H1 (cell line): ENCODE data around the gene DPP10. TPM values are rescaled to one million over a fixed set of nuclear protein-coding genes. Genes with fewer than 3 reads are reported as not detected.

ENCODE experiments used
- CTCF ChIA-PET: fragments of 300-600 bp; sonication (Branson Sonifier 250); formaldehyde crosslinking; loops from one replicate; lab custom pipeline; 2021; ENCODE audit not compliant: partially characterized antibody; lab: Charles Lee
- POLR2A ChIA-PET: fragments of 300-600 bp; sonication (Branson Sonifier 250); formaldehyde crosslinking; loops from one replicate; lab custom pipeline; 2021; ENCODE audit warnings: inconsistent platforms; ENCODE audit not compliant: partially characterized antibody; lab: Charles Lee
- DNase-seq, 2 experiments: peaks; one replicate each; pipeline versions ENCODE4 v3.0.0 to v3.0.0-alpha.2; 2010 to 2022; ENCODE audit warnings: low spot score in 2 of 2, low read depth in 1 of 2, mixed read lengths in 1 of 2
- FAIRE-seq: peaks from 2 replicates; lab custom pipeline; 2011; peaks lifted over from hg19 to GRCh38; lab: Jason Lieb, UNC
- H2AFZ ChIP-seq: 2 replicates; pipeline ENCODE4 v1.8.1; 2012; ENCODE audit warnings: low read length, inconsistent platforms
- H2AK5ac ChIP-seq: 2 replicates; pipeline ENCODE4 v1.6.1; 2013; ENCODE audit warnings: low read depth, low read length
- H2BK120ac ChIP-seq: replicated peaks from 2 replicates; pipeline ENCODE3; 2013; ENCODE audit warnings: low read depth, low read length, inconsistent platforms
- H2BK12ac ChIP-seq: 2 replicates; pipeline ENCODE4 v1.6.1; 2013; ENCODE audit warnings: low read depth, low read length
- H2BK15ac ChIP-seq: 2 replicates; pipeline ENCODE4 v1.6.1; 2013; ENCODE audit warnings: low read length
- H2BK20ac ChIP-seq: 2 replicates; pipeline ENCODE4 v1.6.1; 2013; ENCODE audit warnings: low read length
- H2BK5ac ChIP-seq: 2 replicates; pipeline ENCODE4 v1.6.1; 2013; ENCODE audit warnings: low read depth, low read length
- H3K14ac ChIP-seq: 2 replicates; pipeline ENCODE4 v1.6.1; 2013; ENCODE audit warnings: inconsistent platforms; ENCODE audit not compliant: insufficient read length
- H3K18ac ChIP-seq: 2 replicates; pipeline ENCODE4 v1.6.1; 2013; ENCODE audit warnings: low read length; ENCODE audit errors: extremely low read depth
- H3K23ac ChIP-seq: 2 replicates; pipeline ENCODE4 v1.6.1; 2013; ENCODE audit warnings: inconsistent platforms; ENCODE audit not compliant: insufficient read length
- H3K23me2 ChIP-seq: 2 replicates; pipeline ENCODE4 v1.6.1; 2013; ENCODE audit warnings: low read depth, low read length
- H3K27ac ChIP-seq: 2 replicates; pipeline ENCODE4 v1.6.1; 2011; ENCODE audit warnings: low read depth, low read length, inconsistent platforms
- H3K27me3 ChIP-seq, 4 experiments: replicated peaks in 1 of 4; 1 replicate in 1 of 4; 2 replicates in 3 of 4; pipeline versions ENCODE4 v1.6.1 to v1.8.1; 2011 to 2013; ENCODE audit warnings: low read length in 3 of 4, mild to moderate bottlenecking in 3 of 4, inconsistent platforms in 2 of 4, mixed read lengths in 2 of 4, moderate library complexity in 1 of 4; ENCODE audit not compliant: control insufficient read depth in 3 of 4, insufficient read depth in 3 of 4; ENCODE audit errors: extremely low read depth in 1 of 4
- H3K36me3 ChIP-seq, 4 experiments: 2 replicates each; pipeline versions ENCODE4 v1.6.1 to v1.8.1; 2011 to 2013; ENCODE audit warnings: mild to moderate bottlenecking in 4 of 4, low read length in 3 of 4, moderate library complexity in 2 of 4, control low read depth in 1 of 4, inconsistent platforms in 1 of 4; ENCODE audit not compliant: insufficient read depth in 4 of 4, control insufficient read depth in 2 of 4
- H3K4ac ChIP-seq: replicated peaks from 2 replicates; pipeline ENCODE3; 2013; ENCODE audit warnings: low read length, low read depth, mixed read lengths, inconsistent platforms; ENCODE audit not compliant: insufficient read length
- H3K4me1 ChIP-seq, 4 experiments: replicated peaks in 1 of 4; 1 replicate in 1 of 4; 2 replicates in 3 of 4; pipeline versions ENCODE4 v1.6.1 to v1.8.1; 2011 to 2013; ENCODE audit warnings: low read length in 3 of 4, inconsistent platforms in 2 of 4, mixed read lengths in 1 of 4; ENCODE audit not compliant: insufficient read depth in 4 of 4, control insufficient read depth in 3 of 4
- H3K4me2 ChIP-seq, 2 experiments: 2 replicates each; pipeline versions ENCODE4 v1.6.1 to v1.8.1; 2011 to 2013; ENCODE audit warnings: low read depth in 2 of 2, low read length in 2 of 2, control low read depth in 1 of 2, inconsistent platforms in 1 of 2, mild to moderate bottlenecking in 1 of 2; ENCODE audit not compliant: insufficient read depth in 1 of 2
- H3K4me3 ChIP-seq, 4 experiments: fragments of 200-600, 300-600 bp in 1 of 4; sonication (generic), shearing (Covaris generic), sonication (Bioruptor Twin) in 1 of 4; 2 replicates each; pipeline versions ENCODE4 v1.5.1 to v1.8.1; 2011 to 2016; ENCODE audit warnings: low read length in 4 of 4, low read depth in 3 of 4, control low read depth in 2 of 4, inconsistent platforms in 2 of 4, mild to moderate bottlenecking in 2 of 4, mixed read lengths in 1 of 4, moderate library complexity in 1 of 4; ENCODE audit not compliant: insufficient read depth in 2 of 4; ENCODE audit errors: extremely low read depth in 1 of 4
- H3K56ac ChIP-seq: replicated peaks from 2 replicates; pipeline ENCODE3; 2013; ENCODE audit warnings: low read depth, mild to moderate bottlenecking, mixed read lengths, low read length, inconsistent platforms; ENCODE audit not compliant: insufficient read length
- H3K79me1 ChIP-seq: 2 replicates; pipeline ENCODE4 v1.6.1; 2013; ENCODE audit warnings: low read depth, low read length, control low read depth
- H3K79me2 ChIP-seq, 2 experiments: 2 replicates each; pipeline versions ENCODE4 v1.6.1 to v1.8.1; 2012 to 2013; ENCODE audit warnings: low read length in 2 of 2, mild to moderate bottlenecking in 2 of 2, inconsistent platforms in 1 of 2; ENCODE audit not compliant: insufficient read depth in 2 of 2, control insufficient read depth in 1 of 2
- H3K9ac ChIP-seq, 4 experiments: replicated peaks in 1 of 4; 1 replicate in 1 of 4; 2 replicates in 3 of 4; pipeline versions ENCODE4 v1.6.1 to v1.8.1; 2011 to 2013; ENCODE audit warnings: low read depth in 3 of 4, low read length in 3 of 4, control low read depth in 2 of 4, mild to moderate bottlenecking in 2 of 4, moderate library complexity in 2 of 4, inconsistent platforms in 1 of 4; ENCODE audit errors: extremely low read depth in 1 of 4
- H3K9me3 ChIP-seq, 2 experiments: 2 replicates each; pipeline versions ENCODE4 v1.6.1 to v1.8.1; 2012 to 2013; ENCODE audit warnings: mild to moderate bottlenecking in 2 of 2, moderate library complexity in 2 of 2, control low read depth in 1 of 2, inconsistent platforms in 1 of 2, low read depth in 1 of 2, low read length in 1 of 2, mixed read lengths in 1 of 2; ENCODE audit not compliant: insufficient read depth in 2 of 2
- H4K20me1 ChIP-seq, 2 experiments: replicated peaks in 1 of 2; 2 replicates each; pipeline versions ENCODE3 to v1.8.1; 2011 to 2013; ENCODE audit warnings: inconsistent platforms in 2 of 2, low read length in 2 of 2, mild to moderate bottlenecking in 1 of 2; ENCODE audit not compliant: insufficient read depth in 2 of 2, control insufficient read depth in 1 of 2
- H4K5ac ChIP-seq: 2 replicates; pipeline ENCODE4 v1.6.1; 2013; ENCODE audit warnings: low read length, low read depth, mixed read lengths, inconsistent platforms; ENCODE audit not compliant: insufficient read length
- H4K8ac ChIP-seq: 2 replicates; pipeline ENCODE4 v1.8.0; 2013; ENCODE audit warnings: mild to moderate bottlenecking, moderate library complexity, low read length, inconsistent platforms; ENCODE audit not compliant: insufficient read depth; ENCODE audit errors: extremely low read depth
- H4K91ac ChIP-seq: replicated peaks from 2 replicates; pipeline ENCODE3; 2013; ENCODE audit warnings: low read length, mixed read lengths, inconsistent platforms; ENCODE audit not compliant: insufficient read length
- BCL11A ChIP-seq, 2 experiments: IDR thresholded peaks; one replicate each; pipeline ENCODE4 v1.6.1; 2011; ENCODE audit warnings: low read depth in 2 of 2, low read length in 2 of 2, mild to moderate bottlenecking in 2 of 2
- CTBP2 ChIP-seq: IDR thresholded peaks from 2 replicates; pipeline ENCODE4 v1.7.0; 2011; ENCODE audit warnings: borderline replicate concordance, mild to moderate bottlenecking, moderate library complexity, mixed read lengths, low read length; ENCODE audit not compliant: insufficient read depth, insufficient read length
- FOSL1 ChIP-seq: IDR thresholded peaks from 2 replicates; pipeline ENCODE4 v1.6.1; 2011; ENCODE audit warnings: mild to moderate bottlenecking, low read depth, low read length, moderate library complexity; ENCODE audit not compliant: insufficient read depth
- RFX5 ChIP-seq: IDR thresholded peaks from 2 replicates; pipeline ENCODE4 v1.6.1; 2011; ENCODE audit warnings: low read depth, low read length, improper control_type of control experiment, borderline replicate concordance
- TAF7 ChIP-seq: optimal IDR thresholded peaks from 2 replicates; pipeline ENCODE3; 2011; ENCODE audit warnings: low read depth, mild to moderate bottlenecking, inconsistent platforms, low read length, moderate library complexity, borderline replicate concordance
- TEAD4 ChIP-seq: IDR thresholded peaks from 2 replicates; pipeline ENCODE4 v1.6.1; 2012; ENCODE audit warnings: low read depth, low read length, inconsistent platforms, mixed read lengths
- WGBS, 2 experiments: shearing (Covaris generic) in 1 of 2; methylation state at CpG; one replicate each; pipeline versions ENCODE4 v1.1.6 to v1.1.7; 2013 to 2015; ENCODE audit warnings: low lambda C conversion rate in 2 of 2, mixed read lengths in 2 of 2, inconsistent platforms in 1 of 2, low coverage in 1 of 2, missing lambda C conversion rate in 1 of 2; ENCODE audit not compliant: insufficient replicate concordance in 2 of 2, insufficient coverage in 1 of 2, insufficient read length in 1 of 2; ENCODE audit errors: extremely low coverage in 1 of 2, missing lambda C conversion rate in 1 of 2; 5-methylcytosine and 5-hydroxymethylcytosine counted together
- polyA plus RNA-seq, 7 experiments: library from polyadenylated mRNA; depleted of rRNA in 3 of 7; stranded (reverse) in 5 of 7; unstranded in 2 of 7; fragments of >200 nt in 5 of 7; fragments of 200-250 nt in 2 of 7; gene quantifications; 1 replicate in 5 of 7; 2 replicates in 1 of 7; 4 replicates in 1 of 7; pipeline versions ENCODE4 v1.2.1 to v1.2.3, GENCODE V29; 2011 to 2013; ENCODE audit warnings: missing spikeins in 2 of 7, mixed read lengths in 2 of 7
- total RNA-seq: library from RNA; stranded (reverse); fragmentation: NEBNext Ultra II Directional; extraction: Animal tissue kit (Norgen Biotek cat#: 25700); gene quantifications from 2 replicates; pipeline ENCODE4 v1.2.1, GENCODE V29; 2021
- TF ChIP-seq, protein P1 (sequence below): IDR thresholded peaks from 2 replicates; pipeline ENCODE4 v1.6.1; 2012; ENCODE audit warnings: low read length, inconsistent platforms
- TF ChIP-seq, protein P2 (sequence below): IDR thresholded peaks from 2 replicates; pipeline ENCODE4 v1.6.1; 2012; ENCODE audit warnings: inconsistent platforms
- TF ChIP-seq, protein P3 (sequence below), 3 experiments: IDR thresholded peaks; 1 replicate in 2 of 3; 2 replicates in 1 of 3; pipeline versions ENCODE4 v1.5.1 to v1.6.1; 2011; ENCODE audit warnings: low read length in 3 of 3, mild to moderate bottlenecking in 3 of 3, inconsistent platforms in 2 of 3, low read depth in 1 of 3, moderate library complexity in 1 of 3; ENCODE audit not compliant: insufficient read depth in 1 of 3; ENCODE audit errors: control extremely low read depth in 1 of 3

The DPP10 gene
- total and polyA plus RNA-seq, 2 of the 8 experiments (the other 6 are each of a cell fraction or from before 2014, with no cell fraction given), result 3.3 to 7.2 TPM

DNA sequence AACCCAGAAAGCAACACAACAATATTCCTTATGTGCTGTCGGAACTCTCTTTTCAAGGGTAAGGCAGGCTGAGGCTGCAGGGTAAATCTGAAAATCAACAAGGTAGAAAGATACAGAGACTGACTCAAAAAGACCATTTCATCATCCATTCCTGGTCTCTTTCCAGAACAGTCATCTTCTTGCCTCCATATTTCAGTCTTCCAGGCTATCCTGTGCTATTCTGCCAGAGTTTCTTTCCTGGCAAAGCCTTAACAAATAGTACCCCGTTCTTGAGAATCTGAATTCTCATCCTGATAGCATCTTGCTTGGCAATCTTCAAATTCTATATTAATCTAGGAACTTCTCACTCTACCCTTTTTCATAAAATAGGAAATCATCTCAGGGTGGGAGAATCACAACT, 15.5 kb downstream of the DPP10 start:
- peaks cover 0 to 8% (median 3%) of the 10 kb centered on the region in 4 experiments; a peak in 2 of 7 replicates for H3K4me1 ChIP-seq
- H4K5ac ChIP-seq, result no peak overlapping the region
- POLR2A ChIA-PET, result no interaction called here
- no peak overlapping the region for H4K91ac ChIP-seq
- H4K8ac ChIP-seq, result no peak overlapping the region
- H3K4me2 ChIP-seq, result no peak overlapping the region
- DNase-seq, result no peak
- no peak overlapping the region for H3K23ac ChIP-seq
- H2BK120ac ChIP-seq, result no peak overlapping the region
- no peak overlapping the region for H2BK20ac ChIP-seq
- no peak overlapping the region for H2BK15ac ChIP-seq
- H3K27me3 ChIP-seq, result no peaks in the 10 kb centered on the region
- no peaks in the 10 kb centered on the region for H4K20me1 ChIP-seq
- CTCF ChIA-PET, result no interaction called here
- H2AK5ac ChIP-seq, result no peak overlapping the region
- no peak overlapping the region for H3K4ac ChIP-seq
- no peak overlapping the region for H3K9ac ChIP-seq
- no peaks in the 10 kb centered on the region; the same call in 1 of the 2 replicates for H3K23me2 ChIP-seq
- no peak overlapping the region for H2AFZ ChIP-seq
- no peak overlapping the region for H3K4me3 ChIP-seq
- H3K18ac ChIP-seq, result no peak overlapping the region
- no peaks in the 10 kb centered on the region for H3K79me1 ChIP-seq
- no peak overlapping the region for H3K14ac ChIP-seq
- H3K79me2 ChIP-seq, result no peaks in the 10 kb centered on the region
- WGBS, 2 experiments, result 97% methylated on average over 2 of the region's 2 CpGs; no CpG with 5 or more reads in 1 of the 2 experiments
- TF ChIP-seq CTBP2 (no peak), BCL11A (IDR thresholded peaks at IDR 0.05; ENCODE audit: low read depth in 2 of 2, low read length in 2 of 2) (no peak), TEAD4 (no peak), TAF7 (no peak), FOSL1 (no peak), RFX5 (no peak)
- TF ChIP-seq, protein P1, sequence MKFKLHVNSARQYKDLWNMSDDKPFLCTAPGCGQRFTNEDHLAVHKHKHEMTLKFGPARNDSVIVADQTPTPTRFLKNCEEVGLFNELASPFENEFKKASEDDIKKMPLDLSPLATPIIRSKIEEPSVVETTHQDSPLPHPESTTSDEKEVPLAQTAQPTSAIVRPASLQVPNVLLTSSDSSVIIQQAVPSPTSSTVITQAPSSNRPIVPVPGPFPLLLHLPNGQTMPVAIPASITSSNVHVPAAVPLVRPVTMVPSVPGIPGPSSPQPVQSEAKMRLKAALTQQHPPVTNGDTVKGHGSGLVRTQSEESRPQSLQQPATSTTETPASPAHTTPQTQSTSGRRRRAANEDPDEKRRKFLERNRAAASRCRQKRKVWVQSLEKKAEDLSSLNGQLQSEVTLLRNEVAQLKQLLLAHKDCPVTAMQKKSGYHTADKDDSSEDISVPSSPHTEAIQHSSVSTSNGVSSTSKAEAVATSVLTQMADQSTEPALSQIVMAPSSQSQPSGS, result no peak
- TF ChIP-seq, protein P2, sequence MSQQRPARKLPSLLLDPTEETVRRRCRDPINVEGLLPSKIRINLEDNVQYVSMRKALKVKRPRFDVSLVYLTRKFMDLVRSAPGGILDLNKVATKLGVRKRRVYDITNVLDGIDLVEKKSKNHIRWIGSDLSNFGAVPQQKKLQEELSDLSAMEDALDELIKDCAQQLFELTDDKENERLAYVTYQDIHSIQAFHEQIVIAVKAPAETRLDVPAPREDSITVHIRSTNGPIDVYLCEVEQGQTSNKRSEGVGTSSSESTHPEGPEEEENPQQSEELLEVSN, result no peak
- TF ChIP-seq, protein P3, sequence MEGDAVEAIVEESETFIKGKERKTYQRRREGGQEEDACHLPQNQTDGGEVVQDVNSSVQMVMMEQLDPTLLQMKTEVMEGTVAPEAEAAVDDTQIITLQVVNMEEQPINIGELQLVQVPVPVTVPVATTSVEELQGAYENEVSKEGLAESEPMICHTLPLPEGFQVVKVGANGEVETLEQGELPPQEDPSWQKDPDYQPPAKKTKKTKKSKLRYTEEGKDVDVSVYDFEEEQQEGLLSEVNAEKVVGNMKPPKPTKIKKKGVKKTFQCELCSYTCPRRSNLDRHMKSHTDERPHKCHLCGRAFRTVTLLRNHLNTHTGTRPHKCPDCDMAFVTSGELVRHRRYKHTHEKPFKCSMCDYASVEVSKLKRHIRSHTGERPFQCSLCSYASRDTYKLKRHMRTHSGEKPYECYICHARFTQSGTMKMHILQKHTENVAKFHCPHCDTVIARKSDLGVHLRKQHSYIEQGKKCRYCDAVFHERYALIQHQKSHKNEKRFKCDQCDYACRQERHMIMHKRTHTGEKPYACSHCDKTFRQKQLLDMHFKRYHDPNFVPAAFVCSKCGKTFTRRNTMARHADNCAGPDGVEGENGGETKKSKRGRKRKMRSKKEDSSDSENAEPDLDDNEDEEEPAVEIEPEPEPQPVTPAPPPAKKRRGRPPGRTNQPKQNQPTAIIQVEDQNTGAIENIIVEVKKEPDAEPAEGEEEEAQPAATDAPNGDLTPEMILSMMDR (IDR thresholded peaks at IDR 0.05; ENCODE audit: control extremely low read depth in 1 of 3, insufficient read depth in 1 of 3, low read depth in 1 of 3, low read length in 3 of 3), result no peak
- TF ChIP-seq, all 59 proteins: peak for 0
- Histone ChIP-seq H2BK5ac (no peak overlapping the region), H2BK12ac (no peak overlapping the region), H3K27ac (no peak overlapping the region), H3K56ac (no peak overlapping the region), H3K9me3 (no peaks in the 10 kb centered on the region; a peak in 1 of 4 replicates), H3K36me3 (no peaks in the 10 kb centered on the region)
- no peak for FAIRE-seq
